ENCODE measurements around the gene SLC25A26.

GRCh38 chr3:66261355-66261754, 40.6 kb downstream of the SLC25A26 start:
- TF ChIP-seq POLR2A (IDR thresholded peaks at IDR 0.05), result no peak
- TF ChIP-seq CTCF (IDR thresholded peaks at IDR 0.05), result no peak
